SK-N-SH (cell line): Measurements from ENCODE around the gene TRIP13. TPM values are rescaled to one million over a fixed set of nuclear protein-coding genes. Genes with fewer than 3 reads are reported as not detected.

Source experiments
- CTCF ChIA-PET: fragments of 300-600, 350-600 bp; formaldehyde crosslinking; extraction: SDS; loops from one replicate; lab custom pipeline; 2021; lab: Yijun Ruan, JAX
- POLR2A ChIA-PET: fragments of 350-600 bp; sonication (Branson Sonifier 250); formaldehyde crosslinking; extraction: SDS; loops from one replicate; lab custom pipeline; 2020; ENCODE audit warnings: antibody characterized with exemption, inconsistent platforms; lab: Yijun Ruan, JAX
- DNase-seq: peaks from one replicate; pipeline ENCODE4 v3.0.0; 2012
- H2AFZ ChIP-seq: fragments of 200-600 bp; sonication (generic); 2 replicates; pipeline ENCODE4 v1.8.1; 2016; ENCODE audit warnings: antibody characterized with exemption, mild to moderate bottlenecking, low read depth
- H3F3A ChIP-seq: fragments of 200-600 bp; sonication (generic); replicated peaks from 2 replicates; pipeline ENCODE3; 2016; ENCODE audit warnings: antibody characterized with exemption, mild to moderate bottlenecking; ENCODE audit not compliant: insufficient read depth
- H3K27ac ChIP-seq, 2 experiments: fragments of 200-500 bp in 1 of 2; fragments of 200-600 bp in 1 of 2; sonication (Bioruptor generic) in 1 of 2; sonication (generic), shearing (Covaris generic) in 1 of 2; 2 replicates each; pipeline versions ENCODE4 v1.5.1 to v1.6.1; 2014 to 2016; ENCODE audit warnings: low read depth in 2 of 2, inconsistent platforms in 1 of 2, low read length in 1 of 2, mild to moderate bottlenecking in 1 of 2, mixed read lengths in 1 of 2
- H3K27me3 ChIP-seq: fragments of 200-600 bp; sonication (generic), shearing (Covaris generic); 2 replicates; pipeline ENCODE4 v1.6.1; 2016; ENCODE audit warnings: mixed run types; ENCODE audit not compliant: insufficient read depth
- H3K36me3 ChIP-seq, 2 experiments: fragments of 200-500 bp in 1 of 2; fragments of 200-600 bp in 1 of 2; sonication (Bioruptor generic) in 1 of 2; sonication (generic) in 1 of 2; replicated peaks in 1 of 2; 2 replicates each; pipeline versions ENCODE3 to v1.5.1; 2014 to 2016; ENCODE audit warnings: low read length in 1 of 2, mild to moderate bottlenecking in 1 of 2; ENCODE audit not compliant: insufficient read depth in 2 of 2, control insufficient read depth in 1 of 2
- H3K4me1 ChIP-seq, 2 experiments: fragments of 200-500 bp in 1 of 2; fragments of 200-600 bp in 1 of 2; sonication (Bioruptor generic) in 1 of 2; sonication (generic), shearing (Covaris generic) in 1 of 2; 2 replicates each; pipeline versions ENCODE4 v1.5.1 to v1.6.1; 2014 to 2016; ENCODE audit warnings: low read depth in 1 of 2, low read length in 1 of 2, mixed run types in 1 of 2; ENCODE audit not compliant: insufficient read depth in 2 of 2, control insufficient read depth in 1 of 2
- H3K4me2 ChIP-seq: fragments of 200-600 bp; sonication (generic), shearing (Covaris generic); 2 replicates; pipeline ENCODE4 v1.6.1; 2017; ENCODE audit warnings: mixed run types
- H3K4me3 ChIP-seq, 2 experiments: fragments of 200-500 bp in 1 of 2; fragments of 200-600 bp in 1 of 2; sonication (Bioruptor generic) in 1 of 2; sonication (generic), shearing (Covaris generic) in 1 of 2; 2 replicates each; pipeline versions ENCODE4 v1.5.1 to v1.8.1; 2014 to 2016; ENCODE audit warnings: low read depth in 2 of 2, inconsistent platforms in 1 of 2, low read length in 1 of 2, mild to moderate bottlenecking in 1 of 2, mixed read lengths in 1 of 2, moderate library complexity in 1 of 2
- H3K79me2 ChIP-seq: fragments of 200-600 bp; sonication (generic); 2 replicates; pipeline ENCODE4 v1.8.1; 2017; ENCODE audit warnings: mild to moderate bottlenecking; ENCODE audit not compliant: insufficient read depth
- H3K9ac ChIP-seq: fragments of 200-600 bp; sonication (generic); 2 replicates; pipeline ENCODE4 v1.6.1; 2017; ENCODE audit warnings: mixed run types
- H3K9me2 ChIP-seq: fragments of 200-600 bp; sonication (generic); 2 replicates; pipeline ENCODE4 v1.6.1; 2017; ENCODE audit warnings: mixed run types
- H3K9me3 ChIP-seq: fragments of 200-600 bp; sonication (generic); 2 replicates; pipeline ENCODE4 v1.6.1; 2017; ENCODE audit warnings: mixed run types, mild to moderate bottlenecking, moderate library complexity
- H4K20me1 ChIP-seq: fragments of 200-600 bp; sonication (generic); 2 replicates; pipeline ENCODE4 v1.6.1; 2017; ENCODE audit warnings: mild to moderate bottlenecking, mixed run types; ENCODE audit not compliant: insufficient read depth
- CTCF ChIP-seq: fragments of 200-600 bp; sonication (generic); IDR thresholded peaks from 2 replicates; pipeline ENCODE4 v1.6.1; 2017; ENCODE audit warnings: antibody characterized with exemption, mild to moderate bottlenecking, moderate library complexity
- FOSL2 ChIP-seq: IDR thresholded peaks from 2 replicates; pipeline ENCODE4 v1.4.0; 2012; ENCODE audit warnings: low read depth, mild to moderate bottlenecking, moderate library complexity, borderline replicate concordance
- FOXJ3 ChIP-seq: sonication (generic); formaldehyde crosslinking; IDR thresholded peaks from 2 replicates; pipeline ENCODE4 v1.5.1; 2020; ENCODE audit warnings: mild to moderate bottlenecking, missing genetic modification reagents
- FOXM1 ChIP-seq: IDR thresholded peaks from 2 replicates; pipeline ENCODE4 v1.4.0; 2012; ENCODE audit warnings: low read depth, mild to moderate bottlenecking
- GABPA ChIP-seq: IDR thresholded peaks from 2 replicates; pipeline ENCODE4 v1.4.0; 2012; ENCODE audit warnings: low read depth, mild to moderate bottlenecking
- JUND ChIP-seq: IDR thresholded peaks from 2 replicates; pipeline ENCODE4 v1.4.0; 2012
- MAX ChIP-seq: IDR thresholded peaks from 2 replicates; pipeline ENCODE4 v1.4.0; 2012; ENCODE audit warnings: low read depth
- MEF2A ChIP-seq: IDR thresholded peaks from 2 replicates; pipeline ENCODE4 v1.4.0; 2012; ENCODE audit warnings: low read depth, borderline replicate concordance
- PBX3 ChIP-seq: IDR thresholded peaks from 2 replicates; pipeline ENCODE4; 2012
- RCOR1 ChIP-seq: fragments of 150-350 bp; IDR thresholded peaks from 2 replicates; pipeline ENCODE4 v1.6.1; 2017; ENCODE audit warnings: antibody characterized with exemption, low read length
- RFX5 ChIP-seq: IDR thresholded peaks from 2 replicates; pipeline ENCODE4 v1.6.1; 2012; ENCODE audit warnings: mild to moderate bottlenecking, improper control_type of control experiment, low read length
- TCF12 ChIP-seq: IDR thresholded peaks from 2 replicates; pipeline ENCODE4 v1.4.0; 2012
- USF1 ChIP-seq: IDR thresholded peaks from 2 replicates; pipeline ENCODE4 v1.4.0; 2012; ENCODE audit warnings: low read depth, borderline replicate concordance
- USF2 ChIP-seq: fragments of 150-350 bp; IDR thresholded peaks from 2 replicates; pipeline ENCODE4 v1.6.1; 2017; ENCODE audit warnings: antibody characterized with exemption, low read length, low read depth, borderline replicate concordance
- YY1 ChIP-seq: IDR thresholded peaks from 2 replicates; pipeline ENCODE4 v1.4.0; 2012; ENCODE audit warnings: low read depth, mild to moderate bottlenecking
- ZBTB33 ChIP-seq: IDR thresholded peaks from 2 replicates; pipeline ENCODE4 v1.4.0; 2012; ENCODE audit warnings: low read depth, borderline replicate concordance
- WGBS: methylation state at CpG from one replicate; pipeline ENCODE4 v1.1.6; 2017; ENCODE audit warnings: low lambda C conversion rate; 5-methylcytosine and 5-hydroxymethylcytosine counted together
- polyA plus RNA-seq, 3 experiments: library from polyadenylated mRNA; depleted of rRNA; stranded (reverse); fragments of >200 nt; gene quantifications; 2 replicates each; pipeline ENCODE4 v1.2.3, GENCODE V29; 2012

Gene TRIP13
- polyA plus RNA-seq, 1 of the 3 experiments (the other 2 are of a cell fraction): 24.1 TPM

GRCh38 chr5:912280-913091 lies 19.8 kb downstream of the TRIP13 start:
- Histone ChIP-seq H3K4me3 (no peak overlapping the region), H3K27me3 (no peaks in the 10 kb centered on the region), H3F3A (peaks cover 13% of the 10 kb centered on the region), H3K79me2 (peaks cover 11% of the 10 kb centered on the region; the same call in 1 of the 2 replicates), H3K9ac (peak overlapping the region; percentile 63), H3K4me2 (peak overlapping the region; percentile 9; the same call in 1 of the 2 replicates), H3K4me1 (peaks cover 0 to 8% of the 10 kb centered on the region in 2 experiments; a peak in 2 of 4 replicates), H2AFZ (no peak overlapping the region), H3K9me2 (no peaks in the 10 kb centered on the region), H3K9me3 (no peaks in the 10 kb centered on the region), H3K27ac (peak overlapping the region in 1 of 2 experiments; percentile 90; a peak in 2 of 4 replicates), H3K36me3 (peaks cover 12 to 52% of the 10 kb centered on the region in 2 experiments), H4K20me1 (no peaks in the 10 kb centered on the region)
- ChIA-PET POLR2A (no interaction called here), CTCF (interaction anchor here (1.4 to 1.6 kb wide), 2 partner anchors 9 to 262 kb away, joined by 3 to 4 read pairs; no protein-coding TSS in a partner anchor)
- WGBS: 49% methylated on average over 20 of the region's 44 CpGs
- DNase-seq: no peak
- TF ChIP-seq RFX5 (no peak), ZBTB33 (peak; percentile 14; the same call in 1 of the 2 replicates), MEF2A (no peak), PBX3 (peak; percentile 51), FOSL2 (peak; percentile 88; the same call in 1 of the 2 replicates), YY1 (no peak), RCOR1 (no peak), TCF12 (peak; percentile 52; the same call in 1 of the 2 replicates), USF2 (no peak), USF1 (0 out of 2 replicates have a peak, but pooled peaks have one; percentile 30), FOXJ3 (CRISPR knock-in tag) (no peak), JUND (peak; percentile 44; the same call in 1 of the 2 replicates), CTCF (peak; percentile 46), GABPA (no peak), FOXM1 (no peak), MAX (peak; percentile 85; the same call in 1 of the 2 replicates)
